HEK293 (cell line): Measurements from ENCODE around the gene KCNMB1.

ENCODE experiments used
- CTCF ChIA-PET: fragments of 350-600 bp; formaldehyde crosslinking; extraction: SDS; loops from one replicate; lab custom pipeline; 2021; ENCODE audit warnings: antibody characterized with exemption; lab: Yijun Ruan, JAX
- POLR2A ChIA-PET: fragments of 300-600 bp; formaldehyde crosslinking; extraction: SDS; loops from one replicate; lab custom pipeline; 2020; ENCODE audit warnings: antibody characterized with exemption, inconsistent platforms; lab: Yijun Ruan, JAX
- H3K27ac ChIP-seq: fragments of 200-500 bp; sonication (Bioruptor generic); 2 replicates; pipeline ENCODE4 v1.5.1; 2014; ENCODE audit warnings: low read depth, low read length, control low read depth, inconsistent platforms; ENCODE audit errors: extremely low read depth
- H3K36me3 ChIP-seq, 2 experiments: fragments of 200-500 bp in 1 of 2; sonication (Bioruptor generic) in 1 of 2; 1 replicate in 1 of 2; 2 replicates in 1 of 2; pipeline ENCODE4 v1.5.1; 2014 to 2017; ENCODE audit warnings: inconsistent platforms in 2 of 2, low read length in 2 of 2; ENCODE audit not compliant: control insufficient read depth in 2 of 2, insufficient read depth in 1 of 2
- H3K4me1 ChIP-seq: fragments of 200-500 bp; sonication (Bioruptor generic); 2 replicates; pipeline ENCODE4 v1.5.1; 2014; ENCODE audit warnings: mild to moderate bottlenecking, low read length, inconsistent platforms; ENCODE audit not compliant: control insufficient read depth, insufficient read depth
- H3K4me3 ChIP-seq: 2 replicates; pipeline ENCODE4 v1.5.1; 2011; ENCODE audit warnings: low read depth, mild to moderate bottlenecking, control low read depth, low read length, moderate library complexity
- H3K9me3 ChIP-seq: fragments of 200-500 bp; sonication (Bioruptor generic); 2 replicates; pipeline ENCODE4 v1.5.1; 2014; ENCODE audit warnings: low read depth, low read length, inconsistent platforms; ENCODE audit not compliant: control insufficient read depth, insufficient read depth
- PATZ1 ChIP-seq: fragments of 450-650 bp; formaldehyde crosslinking; IDR thresholded peaks from 2 replicates; pipeline ENCODE4 v1.5.1; 2016; ENCODE audit warnings: missing biosample characterization, missing genetic modification characterization
- PRDM1 ChIP-seq: fragments of 450-650 bp; formaldehyde crosslinking; IDR thresholded peaks from 2 replicates; pipeline ENCODE4; 2016; ENCODE audit warnings: missing biosample characterization, missing genetic modification characterization
- SCRT2 ChIP-seq: fragments of 450-650 bp; formaldehyde crosslinking; IDR thresholded peaks from 2 replicates; pipeline ENCODE4 v1.5.1; 2016; ENCODE audit warnings: missing biosample characterization, missing genetic modification characterization
- SETDB1 ChIP-seq: IDR thresholded peaks from one replicate; pipeline ENCODE4 v1.6.1; 2017; ENCODE audit warnings: mild to moderate bottlenecking, low read length, moderate library complexity, mixed read lengths; ENCODE audit not compliant: insufficient read length
- ZBTB7A ChIP-seq: fragments of 450-650 bp; formaldehyde crosslinking; IDR thresholded peaks from 2 replicates; pipeline ENCODE4 v1.5.1; 2016; ENCODE audit warnings: low read depth, missing biosample characterization, missing genetic modification characterization
- ZNF112 ChIP-seq: fragments of 450-650 bp; formaldehyde crosslinking; IDR thresholded peaks from 2 replicates; pipeline ENCODE4 v1.5.0; 2017; ENCODE audit warnings: missing biosample characterization, missing genetic modification characterization
- ZNF26 ChIP-seq: fragments of 450-650 bp; formaldehyde crosslinking; IDR thresholded peaks from 2 replicates; pipeline ENCODE4 v1.5.1; 2016; ENCODE audit warnings: missing biosample characterization, missing genetic modification characterization
- ZNF274 ChIP-seq, 2 experiments: fragments of 200-500 bp in 1 of 2; fragments of 450-650 bp in 1 of 2; sonication (Bioruptor generic) in 1 of 2; formaldehyde crosslinking in 1 of 2; IDR thresholded peaks; 2 replicates each; pipeline versions ENCODE4 v1.5.1 to v1.6.1; 2014 to 2016; ENCODE audit warnings: borderline replicate concordance in 1 of 2, inconsistent platforms in 1 of 2, low read length in 1 of 2, missing biosample characterization in 1 of 2, missing genetic modification characterization in 1 of 2
- ZNF391 ChIP-seq: fragments of 450-650 bp; formaldehyde crosslinking; IDR thresholded peaks from 2 replicates; pipeline ENCODE4 v1.5.1; 2016; ENCODE audit warnings: low read depth, missing biosample characterization, missing genetic modification characterization, borderline replicate concordance
- ZNF621 ChIP-seq: fragments of 450-650 bp; formaldehyde crosslinking; IDR thresholded peaks from 2 replicates; pipeline ENCODE4 v1.5.1; 2017; ENCODE audit warnings: missing biosample characterization, missing genetic modification characterization
- ZNF654 ChIP-seq: fragments of 450-650 bp; formaldehyde crosslinking; IDR thresholded peaks from 2 replicates; pipeline ENCODE4 v1.5.1; 2016; ENCODE audit warnings: low read depth, missing biosample characterization, missing genetic modification characterization
- TF ChIP-seq, protein P1 (sequence below): fragments of 450-650 bp; formaldehyde crosslinking; IDR thresholded peaks from 2 replicates; pipeline ENCODE4 v1.5.1; 2016; ENCODE audit warnings: missing biosample characterization, missing genetic modification characterization
- TF ChIP-seq, protein P2 (sequence below): fragments of 450-650 bp; formaldehyde crosslinking; IDR thresholded peaks from 2 replicates; pipeline ENCODE4 v1.5.1; 2016; ENCODE audit warnings: missing biosample characterization, missing genetic modification characterization
- TF ChIP-seq, protein P3 (sequence below): sonication (generic); formaldehyde crosslinking; IDR thresholded peaks from 2 replicates; pipeline ENCODE4 v1.8.1; 2022; ENCODE audit warnings: mild to moderate bottlenecking, moderate library complexity, missing genetic modification reagents

Gene KCNMB1

GRCh38 chr5:170426786-170427185, 37.6 kb upstream of the KCNMB1 start:
- POLR2A ChIA-PET, result interaction anchor here (0.7 kb wide), 1 partner anchor 171 kb away, joined by 3 read pairs; no protein-coding TSS in a partner anchor
- H3K36me3 ChIP-seq, result no peaks in the 10 kb centered on the region
- H3K9me3 ChIP-seq, result no peaks in the 10 kb centered on the region
- no peak overlapping the region for H3K4me3 ChIP-seq
- CTCF ChIA-PET, result interaction anchor here (0.7 to 4.4 kb wide), 7 partner anchors 8 to 207 kb away, joined by 3 to 23 read pairs (median 8); no protein-coding TSS in a partner anchor
- TF ChIP-seq ZNF112, result no peak
- TF ChIP-seq, protein P1, sequence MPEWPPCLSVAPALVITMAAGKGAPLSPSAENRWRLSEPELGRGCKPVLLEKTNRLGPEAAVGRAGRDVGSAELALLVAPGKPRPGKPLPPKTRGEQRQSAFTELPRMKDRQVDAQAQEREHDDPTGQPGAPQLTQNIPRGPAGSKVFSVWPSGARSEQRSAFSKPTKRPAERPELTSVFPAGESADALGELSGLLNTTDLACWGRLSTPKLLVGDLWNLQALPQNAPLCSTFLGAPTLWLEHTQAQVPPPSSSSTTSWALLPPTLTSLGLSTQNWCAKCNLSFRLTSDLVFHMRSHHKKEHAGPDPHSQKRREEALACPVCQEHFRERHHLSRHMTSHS (tag by site-specific recombination), result no peak
- no peak for TF ChIP-seq ZBTB7A (tag by site-specific recombination)
- no peak for TF ChIP-seq SETDB1
- 0 out of 2 replicates have a peak, but pooled peaks cover 4% of the 10 kb centered on the region for H3K4me1 ChIP-seq
- H3K27ac ChIP-seq, result no peak overlapping the region

DNA sequence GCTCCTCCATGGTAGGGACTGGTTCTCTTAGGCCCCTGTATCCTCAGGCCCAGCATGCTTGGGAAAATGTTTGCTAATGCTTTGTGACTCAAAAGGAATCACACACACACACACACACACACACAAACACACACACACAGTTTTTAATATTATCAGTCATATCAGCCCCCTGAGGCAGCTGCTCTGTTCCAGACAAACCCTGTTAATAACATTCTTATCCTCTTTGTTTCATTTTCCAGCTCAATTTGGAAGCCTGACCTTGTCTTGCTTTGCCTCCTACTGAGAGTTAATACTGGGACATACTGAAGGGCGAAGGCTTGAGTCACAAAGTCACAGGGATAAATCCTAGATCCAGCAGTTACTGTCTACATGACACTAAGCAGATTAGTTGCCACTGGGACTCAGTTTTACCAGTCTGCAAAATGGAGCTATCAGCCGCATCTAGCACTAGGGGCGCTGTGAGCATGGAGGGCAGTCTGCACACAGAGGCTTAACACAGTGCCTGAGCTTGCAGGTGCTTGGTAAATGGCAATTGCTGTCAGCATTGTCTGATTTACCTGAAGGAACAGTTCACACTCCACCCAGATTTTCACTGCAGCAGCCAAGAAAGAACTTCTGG, 37.1 kb upstream of the KCNMB1 start:
- TF ChIP-seq, protein P2, sequence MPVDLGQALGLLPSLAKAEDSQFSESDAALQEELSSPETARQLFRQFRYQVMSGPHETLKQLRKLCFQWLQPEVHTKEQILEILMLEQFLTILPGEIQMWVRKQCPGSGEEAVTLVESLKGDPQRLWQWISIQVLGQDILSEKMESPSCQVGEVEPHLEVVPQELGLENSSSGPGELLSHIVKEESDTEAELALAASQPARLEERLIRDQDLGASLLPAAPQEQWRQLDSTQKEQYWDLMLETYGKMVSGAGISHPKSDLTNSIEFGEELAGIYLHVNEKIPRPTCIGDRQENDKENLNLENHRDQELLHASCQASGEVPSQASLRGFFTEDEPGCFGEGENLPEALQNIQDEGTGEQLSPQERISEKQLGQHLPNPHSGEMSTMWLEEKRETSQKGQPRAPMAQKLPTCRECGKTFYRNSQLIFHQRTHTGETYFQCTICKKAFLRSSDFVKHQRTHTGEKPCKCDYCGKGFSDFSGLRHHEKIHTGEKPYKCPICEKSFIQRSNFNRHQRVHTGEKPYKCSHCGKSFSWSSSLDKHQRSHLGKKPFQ, result no peak
- TF ChIP-seq, protein P3, sequence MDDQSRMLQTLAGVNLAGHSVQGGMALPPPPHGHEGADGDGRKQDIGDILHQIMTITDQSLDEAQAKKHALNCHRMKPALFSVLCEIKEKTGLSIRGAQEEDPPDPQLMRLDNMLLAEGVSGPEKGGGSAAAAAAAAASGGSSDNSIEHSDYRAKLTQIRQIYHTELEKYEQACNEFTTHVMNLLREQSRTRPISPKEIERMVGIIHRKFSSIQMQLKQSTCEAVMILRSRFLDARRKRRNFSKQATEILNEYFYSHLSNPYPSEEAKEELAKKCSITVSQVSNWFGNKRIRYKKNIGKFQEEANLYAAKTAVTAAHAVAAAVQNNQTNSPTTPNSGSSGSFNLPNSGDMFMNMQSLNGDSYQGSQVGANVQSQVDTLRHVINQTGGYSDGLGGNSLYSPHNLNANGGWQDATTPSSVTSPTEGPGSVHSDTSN (CRISPR knock-in tag), result no peak
- TF ChIP-seq SCRT2 (tag by site-specific recombination), result no peak
- TF ChIP-seq PRDM1, result no peak
- no peak for TF ChIP-seq ZNF621 (tag by site-specific recombination)
- no peak for TF ChIP-seq ZNF654 (tag by site-specific recombination)
- no peak for TF ChIP-seq ZNF274 (IDR thresholded peaks at IDR 0.05; ENCODE audit: low read length)
- TF ChIP-seq ZNF274 (tag by site-specific recombination; IDR thresholded peaks at IDR 0.05; ENCODE audit: borderline replicate concordance), result no peak
- TF ChIP-seq PATZ1 (tag by site-specific recombination), result no peak
- TF ChIP-seq ZNF26, result no peak
- no peak for TF ChIP-seq ZNF391
- H3K4me1 ChIP-seq, result 0 out of 2 replicates have a peak, but pooled peaks cover 4% of the 10 kb centered on the region
- H3K36me3 ChIP-seq, result no peaks in the 10 kb centered on the region
- ChIA-PET POLR2A (no interaction called here), CTCF (interaction anchor here (0.7 to 4.4 kb wide), 7 partner anchors 9 to 355 kb away, joined by 3 to 23 read pairs (median 6); no protein-coding TSS in a partner anchor)
- no peak overlapping the region for H3K27ac ChIP-seq
- H3K4me3 ChIP-seq, result no peak overlapping the region
- no peaks in the 10 kb centered on the region for H3K9me3 ChIP-seq
